UCSD-AML1 (cell line): Measurements from ENCODE around the gene C4A.
A peak's percentile ranks its signal among the peaks of the same experiment; 100 is the strongest.
"Not testable (repeated sequence)": the region's sequence is repeated elsewhere in the genome, so short reads cannot be mapped to it uniquely, and the experiment has no call there.

Experiments used
- DNase-seq: peaks from one replicate; lab custom pipeline; 2025; ENCODE audit not compliant: unreplicated experiment; lab: John Stamatoyannopoulos, UW

Gene C4A

GRCh38 chr6:31981744-31982143, at the start of gene C4A:
Gene C4A (plus strand): TSS chr6:31982057. CDS start chr6:31982108, 51 bp downstream.
- DNase-seq = not testable (repeated sequence)

GRCh38 chr6:31932137-31932536, 49.7 kb upstream of the C4A start:
- not testable (repeated sequence) for DNase-seq

- DNase-seq = no peak
Observed at GRCh38 chr6:31933537-31933936, 48.3 kb upstream of the C4A start.

GRCh38 chr6:31935021-31935420, 46.8 kb upstream of the C4A start:
- no peak for DNase-seq

- no peak for DNase-seq
Observed at GRCh38 chr6:31935823-31936222, 46.0 kb upstream of the C4A start.

GRCh38 chr6:31940256-31940664, 41.6 kb upstream of the C4A start:
- no peak for DNase-seq

- no peak for DNase-seq
Observed at GRCh38 chr6:31943742-31944141, 38.1 kb upstream of the C4A start.

- DNase-seq = no peak
Observed at GRCh38 chr6:31945154-31945506, 36.7 kb upstream of the C4A start.

- DNase-seq = no peak
Observed at GRCh38 chr6:31945507-31946369, 36.1 kb upstream of the C4A start, which contains the start of gene CFB. Gene CFB (plus strand): TSS chr6:31946095. CDS start chr6:31946222, 127 bp downstream.

GRCh38 chr6:31946370-31946885, 35.4 kb upstream of the C4A start:
- DNase-seq = no peak

- DNase-seq = no peak
Observed at GRCh38 chr6:31947070-31947675, 34.7 kb upstream of the C4A start.

- no peak for DNase-seq
Observed at GRCh38 chr6:31947864-31948263, 34.0 kb upstream of the C4A start.

GRCh38 chr6:31948306-31948705, 33.6 kb upstream of the C4A start:
- DNase-seq = no peak

- DNase-seq = no peak
Observed at GRCh38 chr6:31948753-31949413, 33.0 kb upstream of the C4A start.

GRCh38 chr6:31949926-31950548, 31.8 kb upstream of the C4A start:
- no peak for DNase-seq

- DNase-seq = peak; percentile 39
Observed at GRCh38 chr6:31952140-31952805, 29.6 kb upstream of the C4A start.

- no peak for DNase-seq
Observed at GRCh38 chr6:31952890-31953289, 29.0 kb upstream of the C4A start.

- no peak for DNase-seq
Observed at GRCh38 chr6:31954511-31954910, 27.3 kb upstream of the C4A start.

- DNase-seq = no peak
Observed at GRCh38 chr6:31956796-31957195, 25.1 kb upstream of the C4A start.

- DNase-seq = no peak
Observed at GRCh38 chr6:31958412-31958740, 23.5 kb upstream of the C4A start.
